WERI-Rb-1 (cell line): ENCODE results near the gene ZSWIM2.

Experiments used
- DNase-seq: peaks from one replicate; pipeline ENCODE4 v3.0.0-alpha.2; 2020
- H3K27ac ChIP-seq: fragments of 250-450 bp; sonication (Bioruptor Pico); 2 replicates; pipeline ENCODE4 v1.5.1; 2020; ENCODE audit warnings: mild to moderate bottlenecking, moderate library complexity
- H3K27me3 ChIP-seq: fragments of 250-450 bp; sonication (Bioruptor Pico); 2 replicates; pipeline ENCODE4 v1.5.1; 2021; ENCODE audit warnings: mild to moderate bottlenecking, low read depth, moderate library complexity; ENCODE audit not compliant: insufficient read depth, severe bottlenecking
- H3K36me3 ChIP-seq: fragments of 250-450 bp; sonication (Bioruptor Pico); 2 replicates; pipeline ENCODE4 v1.5.1; 2020; ENCODE audit warnings: mild to moderate bottlenecking, moderate library complexity
- H3K4me3 ChIP-seq: 2 replicates; pipeline ENCODE4 v1.5.1; 2011; ENCODE audit warnings: low read depth, mild to moderate bottlenecking, control low read depth, low read length
- H3K9me3 ChIP-seq: fragments of 250-450 bp; sonication (Bioruptor Pico); 2 replicates; pipeline ENCODE4 v1.5.1; 2021; ENCODE audit warnings: mild to moderate bottlenecking, moderate library complexity; ENCODE audit not compliant: severe bottlenecking
- TF ChIP-seq, protein P1 (sequence below): IDR thresholded peaks from 2 replicates; pipeline ENCODE4 v1.5.1; 2011; ENCODE audit warnings: low read depth, mild to moderate bottlenecking, control low read depth, inconsistent platforms, low read length

The ZSWIM2 gene

DNA sequence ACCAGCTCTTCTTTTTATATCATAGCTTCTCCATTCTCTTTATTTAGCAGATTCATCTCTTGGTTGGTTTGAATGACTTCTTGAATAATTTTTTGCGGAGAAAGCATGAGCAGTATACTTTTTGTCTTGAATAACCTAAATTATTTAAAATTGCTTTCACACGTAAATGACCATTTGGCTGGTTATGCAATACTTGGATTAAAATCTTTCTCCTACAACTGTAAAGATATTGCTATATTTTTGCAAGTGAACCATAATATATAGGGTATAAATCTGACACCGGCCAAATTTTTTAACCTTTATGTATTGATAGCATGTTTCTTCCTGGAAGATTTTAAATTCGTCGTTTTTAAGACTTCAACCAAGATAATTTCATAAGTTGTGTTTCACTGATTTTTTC, 6.2 kb upstream of the ZSWIM2 start:
- Histone ChIP-seq H3K4me3 (no peak overlapping the region), H3K27me3 (no peaks in the 10 kb centered on the region), H3K36me3 (no peaks in the 10 kb centered on the region), H3K27ac (no peak overlapping the region), H3K9me3 (no peaks in the 10 kb centered on the region)
- DNase-seq: no peak
- TF ChIP-seq, protein P1, sequence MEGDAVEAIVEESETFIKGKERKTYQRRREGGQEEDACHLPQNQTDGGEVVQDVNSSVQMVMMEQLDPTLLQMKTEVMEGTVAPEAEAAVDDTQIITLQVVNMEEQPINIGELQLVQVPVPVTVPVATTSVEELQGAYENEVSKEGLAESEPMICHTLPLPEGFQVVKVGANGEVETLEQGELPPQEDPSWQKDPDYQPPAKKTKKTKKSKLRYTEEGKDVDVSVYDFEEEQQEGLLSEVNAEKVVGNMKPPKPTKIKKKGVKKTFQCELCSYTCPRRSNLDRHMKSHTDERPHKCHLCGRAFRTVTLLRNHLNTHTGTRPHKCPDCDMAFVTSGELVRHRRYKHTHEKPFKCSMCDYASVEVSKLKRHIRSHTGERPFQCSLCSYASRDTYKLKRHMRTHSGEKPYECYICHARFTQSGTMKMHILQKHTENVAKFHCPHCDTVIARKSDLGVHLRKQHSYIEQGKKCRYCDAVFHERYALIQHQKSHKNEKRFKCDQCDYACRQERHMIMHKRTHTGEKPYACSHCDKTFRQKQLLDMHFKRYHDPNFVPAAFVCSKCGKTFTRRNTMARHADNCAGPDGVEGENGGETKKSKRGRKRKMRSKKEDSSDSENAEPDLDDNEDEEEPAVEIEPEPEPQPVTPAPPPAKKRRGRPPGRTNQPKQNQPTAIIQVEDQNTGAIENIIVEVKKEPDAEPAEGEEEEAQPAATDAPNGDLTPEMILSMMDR: no peak

DNA sequence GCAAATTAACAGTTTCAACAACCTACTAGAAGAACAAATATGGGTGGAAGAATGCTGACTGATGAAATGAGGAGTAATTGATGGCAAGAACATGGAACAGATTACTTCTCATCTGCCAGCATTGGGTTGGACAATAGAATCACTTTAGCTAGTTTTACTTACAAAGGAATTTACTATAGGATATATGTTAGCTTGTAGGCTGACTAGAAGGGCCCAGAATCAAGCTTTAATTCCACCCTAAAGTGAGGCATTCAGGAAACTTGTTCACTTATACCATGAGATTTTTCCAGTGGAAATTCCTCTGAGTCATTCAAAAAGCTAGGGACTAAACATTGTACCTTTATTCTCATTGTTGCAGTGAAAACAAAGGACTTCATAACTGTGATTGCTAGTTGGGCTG, 5.0 kb upstream of the ZSWIM2 start:
- no peak overlapping the region for H3K4me3 ChIP-seq
- DNase-seq: no peak
- no peaks in the 10 kb centered on the region for H3K9me3 ChIP-seq
- no peak overlapping the region for H3K27ac ChIP-seq
- TF ChIP-seq, protein P1: no peak
- H3K27me3 ChIP-seq: no peaks in the 10 kb centered on the region
- no peaks in the 10 kb centered on the region for H3K36me3 ChIP-seq

DNA sequence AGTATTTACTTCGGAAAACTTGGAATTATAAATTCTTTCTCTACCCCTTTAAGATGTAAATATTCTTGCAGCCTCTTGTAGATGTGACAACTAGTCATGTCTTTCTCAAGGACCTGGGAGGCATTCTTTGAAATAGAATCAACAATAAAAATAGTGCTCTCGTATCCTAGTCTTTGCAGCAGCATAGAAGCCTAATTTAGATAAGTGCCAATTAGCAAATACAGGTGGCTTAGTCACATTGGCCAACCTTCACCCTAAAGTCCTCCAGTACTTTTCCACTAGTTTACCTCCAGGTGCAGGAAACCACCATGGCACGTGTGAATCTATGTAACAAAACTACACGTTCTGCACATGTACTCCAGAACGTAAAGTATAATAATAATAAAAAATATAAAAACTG, 3.5 kb upstream of the ZSWIM2 start:
- Histone ChIP-seq H3K27me3 (no peaks in the 10 kb centered on the region), H3K9me3 (no peaks in the 10 kb centered on the region), H3K36me3 (no peaks in the 10 kb centered on the region), H3K27ac (no peak overlapping the region), H3K4me3 (no peak overlapping the region)
- TF ChIP-seq, protein P1: no peak
- no peak for DNase-seq

DNA sequence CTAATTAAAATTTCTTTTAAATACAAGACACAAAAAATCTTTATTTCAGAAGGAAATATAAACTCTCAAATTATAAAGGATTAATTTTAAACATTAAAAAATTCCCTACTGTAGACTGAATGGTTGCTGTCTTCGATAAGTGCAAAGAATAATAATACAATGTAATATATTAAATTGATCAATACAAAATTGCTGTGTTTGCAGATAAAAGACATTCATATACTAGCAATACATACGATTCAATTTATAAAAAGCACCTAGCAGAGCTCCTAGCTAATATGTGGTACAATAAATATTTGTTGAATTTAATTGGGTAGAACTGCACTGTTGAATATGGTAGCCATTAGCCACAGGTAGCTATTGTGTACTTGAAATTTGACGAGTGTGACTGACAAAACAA, 6.6 kb downstream of the ZSWIM2 start:
- H3K27ac ChIP-seq: no peak overlapping the region
- TF ChIP-seq, protein P1: no peak
- no peaks in the 10 kb centered on the region for H3K36me3 ChIP-seq
- H3K27me3 ChIP-seq: no peaks in the 10 kb centered on the region
- no peak for DNase-seq
- H3K4me3 ChIP-seq: no peak overlapping the region
- H3K9me3 ChIP-seq: no peaks in the 10 kb centered on the region

DNA sequence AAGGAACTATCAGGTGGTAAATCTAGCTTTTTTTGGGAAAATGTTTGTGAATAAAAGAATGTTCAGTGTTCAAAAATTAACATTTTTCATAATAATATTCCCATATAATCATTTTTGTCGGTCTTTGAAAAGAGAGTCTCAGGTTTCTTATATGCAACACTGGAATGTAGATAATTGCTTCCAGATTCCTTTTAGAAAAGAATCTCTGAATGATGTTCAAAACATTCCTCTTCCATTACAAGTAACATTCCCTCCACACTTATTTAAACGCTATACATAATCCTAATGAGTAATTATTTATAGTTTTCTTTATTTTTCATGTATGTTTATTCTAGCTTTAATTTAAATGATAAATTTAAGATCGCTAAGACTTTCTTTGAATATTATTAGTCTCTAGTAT, 7.0 kb downstream of the ZSWIM2 start:
- no peak for DNase-seq
- TF ChIP-seq, protein P1: no peak

GRCh38 chr2:186835628-186836027, 13.3 kb downstream of the ZSWIM2 start:
- Histone ChIP-seq H3K27ac (no peak overlapping the region), H3K4me3 (no peak overlapping the region), H3K36me3 (no peaks in the 10 kb centered on the region), H3K27me3 (no peaks in the 10 kb centered on the region), H3K9me3 (no peaks in the 10 kb centered on the region)
- TF ChIP-seq, protein P1: no peak
- no peak for DNase-seq

More for the DNA sequence above, 7.0 kb downstream of the ZSWIM2 start:
- no peaks in the 10 kb centered on the region for H3K27me3 ChIP-seq
- H3K4me3 ChIP-seq: no peak overlapping the region
- H3K9me3 ChIP-seq: no peaks in the 10 kb centered on the region
- H3K27ac ChIP-seq: no peak overlapping the region
- no peaks in the 10 kb centered on the region for H3K36me3 ChIP-seq
